HG02885 (cell line): Measurements from ENCODE around the gene ELMO1.
A peak's percentile ranks its signal among the peaks of the same experiment; 100 is the strongest.

ENCODE experiments used
- ATAC-seq: cut with Tn5 transposase; IDR thresholded peaks from one replicate; pipeline ENCODE4 v1.9.1; 2021; ENCODE audit warnings: mild to moderate bottlenecking; ENCODE audit not compliant: unreplicated experiment, poor library complexity

The ELMO1 gene

GRCh38 chr7:36884351-36884750 is 564.3 kb downstream of the ELMO1 start:
- ATAC-seq: no peak

- ATAC-seq: no peak
These were observed 567.3 kb downstream of the ELMO1 start for GRCh38 chr7:36881233-36881874.

DNA sequence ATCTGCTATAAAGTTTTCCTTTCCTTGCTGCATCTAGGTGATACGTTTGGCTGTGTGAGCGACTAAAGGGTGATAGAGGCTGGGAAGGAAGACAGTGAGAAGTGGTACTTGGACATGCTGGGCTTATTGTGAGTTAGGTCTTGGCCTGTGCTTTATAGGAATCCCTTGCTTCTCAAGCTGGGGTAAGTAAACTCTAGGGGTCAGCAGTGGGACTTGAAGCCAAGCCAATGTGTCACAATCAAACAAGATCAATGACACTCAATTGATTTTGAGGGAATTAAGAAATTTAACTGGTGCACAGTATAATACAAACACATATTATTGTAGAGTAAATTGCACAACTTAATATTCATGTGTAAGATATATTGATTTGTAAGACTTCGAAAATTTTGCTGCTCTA is 568.6 kb downstream of the ELMO1 start:
- ATAC-seq: no peak

DNA sequence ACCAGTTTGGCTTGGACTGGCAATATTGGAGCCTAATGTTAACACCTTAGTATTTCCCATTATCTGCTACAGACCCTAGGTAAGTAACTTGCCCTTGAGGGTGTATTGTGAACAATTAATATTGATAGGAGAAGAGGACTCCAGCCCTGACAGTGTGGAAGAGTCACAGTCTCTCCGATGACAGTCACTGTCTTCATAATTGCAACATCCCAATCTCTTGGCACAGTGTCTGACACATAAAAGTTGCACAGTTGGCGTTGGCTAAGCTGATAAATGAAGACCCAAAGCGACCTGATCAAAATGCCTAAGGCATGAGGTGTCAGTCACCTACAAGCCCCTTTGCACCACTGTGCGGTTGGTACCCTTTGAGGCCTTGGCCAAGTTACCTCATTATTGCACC is 569.6 kb downstream of the ELMO1 start:
- no peak for ATAC-seq

- ATAC-seq: no peak
These were observed 570.4 kb downstream of the ELMO1 start for GRCh38 chr7:36878288-36878687.

DNA sequence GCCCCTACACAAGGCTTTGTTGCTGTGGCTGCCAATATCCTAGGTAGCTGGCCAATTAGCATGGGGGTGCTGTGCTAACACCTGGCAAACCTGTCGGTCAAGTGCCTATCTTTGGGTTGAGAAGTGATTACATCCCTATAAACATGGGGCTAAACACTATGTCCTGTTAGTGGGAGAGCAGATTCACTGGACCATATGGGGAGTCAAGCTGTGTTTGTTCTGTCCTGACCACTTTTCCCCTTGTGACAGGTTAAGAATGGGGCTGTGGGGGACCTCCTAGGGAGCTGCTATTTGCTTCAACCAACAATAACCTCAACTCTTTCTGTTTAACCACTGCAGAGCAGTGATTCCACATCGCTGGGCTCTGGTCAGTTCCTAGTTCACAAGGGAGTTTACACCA is 572.9 kb downstream of the ELMO1 start:
- ATAC-seq: no peak

DNA sequence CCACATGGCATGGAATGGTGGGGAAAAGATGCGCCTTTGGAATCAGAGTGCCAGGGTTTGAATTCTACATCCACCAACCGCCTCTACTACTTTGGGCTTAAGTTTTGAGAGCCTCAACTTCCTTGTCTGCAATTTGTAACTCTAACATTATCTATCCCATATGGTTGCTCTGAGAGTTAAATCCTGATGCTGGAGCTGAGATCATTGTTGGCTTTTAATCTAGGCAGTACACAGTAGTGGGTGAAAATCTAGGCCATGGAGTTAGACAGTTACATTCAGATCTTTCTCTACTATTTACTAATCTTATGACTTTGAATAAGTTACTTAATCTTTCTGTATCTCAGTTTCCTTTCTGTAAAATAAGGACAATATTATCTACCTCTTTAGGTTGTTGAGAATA is 574.6 kb downstream of the ELMO1 start:
- ATAC-seq: no peak

- ATAC-seq: peak; percentile 49
These were observed 576.8 kb downstream of the ELMO1 start for GRCh38 chr7:36871863-36872262.

DNA sequence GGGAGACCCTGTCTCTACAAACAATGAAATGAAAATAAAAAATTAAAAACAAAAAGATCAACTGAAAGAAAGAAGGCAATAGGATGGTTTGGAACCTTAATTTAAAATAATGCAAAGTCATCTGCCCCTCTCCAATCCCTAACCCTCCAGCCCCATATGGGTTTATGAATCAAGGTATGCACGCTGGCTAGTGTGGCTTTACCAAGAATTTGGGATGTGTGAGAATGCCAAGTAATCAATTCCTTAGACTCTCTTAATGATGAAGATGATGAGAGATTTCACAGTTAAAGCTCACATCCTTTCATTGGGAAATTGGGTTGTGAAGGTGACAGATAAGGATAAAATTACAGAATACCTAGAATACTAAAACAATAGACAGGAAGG is 577.3 kb downstream of the ELMO1 start:
- no peak for ATAC-seq

- no peak for ATAC-seq
These were observed 577.9 kb downstream of the ELMO1 start for GRCh38 chr7:36870625-36871354.

- no peak for ATAC-seq
These were observed 579.8 kb downstream of the ELMO1 start for GRCh38 chr7:36868727-36869411.

DNA sequence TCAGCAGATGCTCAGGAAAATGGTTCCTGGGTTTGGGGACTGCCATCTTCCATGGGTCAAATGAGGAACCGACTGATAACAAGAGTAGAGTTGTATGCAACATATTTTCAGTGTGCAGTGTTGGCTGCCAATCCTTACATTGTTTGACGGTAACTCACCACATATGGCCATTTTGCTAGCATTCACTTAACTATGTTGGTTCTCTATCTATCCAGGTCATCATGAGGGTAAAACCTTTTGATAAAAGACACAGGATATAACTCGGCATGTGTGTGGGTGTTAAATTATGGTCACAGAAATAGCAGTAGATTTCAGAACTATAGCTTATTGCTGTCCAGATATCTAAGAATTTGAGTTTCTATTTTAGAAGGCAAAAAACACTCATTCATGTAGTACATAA is 583.6 kb downstream of the ELMO1 start:
- ATAC-seq: no peak

DNA sequence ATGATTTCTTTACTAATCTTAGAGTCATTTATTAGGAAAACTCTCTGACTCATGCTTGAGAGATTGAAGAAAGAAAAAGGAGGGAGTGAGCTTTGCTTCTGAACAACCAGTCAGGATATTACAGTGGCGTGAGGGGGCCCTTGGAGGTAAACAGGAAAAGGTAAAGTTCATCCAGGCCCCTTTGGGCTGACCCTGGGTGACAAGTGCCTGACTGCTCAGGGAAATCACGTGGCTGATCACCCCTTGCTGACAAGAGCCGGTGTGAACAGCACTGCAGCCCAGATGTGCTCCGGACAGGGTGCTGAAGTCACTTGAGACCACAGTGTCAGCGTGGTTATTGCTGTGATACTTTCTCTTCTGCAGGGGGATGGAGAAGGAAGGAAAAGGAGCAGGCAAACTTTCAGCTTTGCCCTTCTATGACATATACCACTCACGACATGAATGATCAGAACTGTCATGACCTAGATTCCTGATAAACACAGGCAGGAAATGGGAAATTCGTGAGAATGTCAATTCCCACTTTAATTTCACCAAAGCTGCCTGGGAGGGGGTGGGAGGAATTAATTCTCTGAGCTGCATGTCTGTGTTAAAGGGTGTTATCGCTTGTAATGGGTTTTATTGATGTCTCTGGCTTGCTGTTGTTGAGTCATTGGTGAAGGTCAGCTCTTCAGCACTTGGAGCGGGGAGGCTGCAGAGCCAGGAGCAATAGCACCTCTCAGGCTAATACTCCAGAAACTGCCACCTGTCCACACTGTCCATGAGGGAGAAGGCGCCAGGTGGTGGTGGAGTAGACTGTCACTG is 584.6 kb downstream of the ELMO1 start:
- ATAC-seq: no peak

DNA sequence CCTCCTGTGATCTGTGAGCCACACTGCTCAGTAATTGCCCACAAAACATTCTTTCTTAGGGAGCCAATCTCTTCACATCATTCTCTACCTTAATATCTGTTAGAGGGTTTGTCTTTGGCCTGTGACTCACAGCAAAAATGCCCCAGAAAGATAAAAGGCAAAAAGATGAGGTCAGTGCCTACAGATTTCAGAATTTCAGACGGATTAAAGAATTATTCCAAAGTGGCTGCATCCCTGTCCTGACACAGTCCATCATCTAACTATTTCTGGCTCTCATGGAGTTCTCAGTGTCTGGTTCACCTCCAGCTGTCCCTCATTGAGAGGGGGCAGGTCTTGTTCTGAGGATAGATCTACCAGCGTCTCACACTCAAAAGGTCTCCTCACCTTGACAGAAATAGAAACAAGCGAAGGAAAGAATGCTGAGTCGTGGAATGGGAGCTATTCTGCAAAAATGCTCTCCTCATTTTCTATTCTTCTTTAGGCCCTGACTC is 585.8 kb downstream of the ELMO1 start:
- ATAC-seq: no peak

- ATAC-seq: no peak
These were observed 587.0 kb downstream of the ELMO1 start for GRCh38 chr7:36861656-36862055.

- no peak for ATAC-seq
These were observed 588.0 kb downstream of the ELMO1 start for GRCh38 chr7:36860681-36861080.

- ATAC-seq: no peak
These were observed 593.3 kb downstream of the ELMO1 start for GRCh38 chr7:36855330-36855729.

GRCh38 chr7:36854652-36855051 is 594.0 kb downstream of the ELMO1 start:
- ATAC-seq: no peak

- no peak for ATAC-seq
These were observed 595.7 kb downstream of the ELMO1 start for GRCh38 chr7:36852931-36853330.

DNA sequence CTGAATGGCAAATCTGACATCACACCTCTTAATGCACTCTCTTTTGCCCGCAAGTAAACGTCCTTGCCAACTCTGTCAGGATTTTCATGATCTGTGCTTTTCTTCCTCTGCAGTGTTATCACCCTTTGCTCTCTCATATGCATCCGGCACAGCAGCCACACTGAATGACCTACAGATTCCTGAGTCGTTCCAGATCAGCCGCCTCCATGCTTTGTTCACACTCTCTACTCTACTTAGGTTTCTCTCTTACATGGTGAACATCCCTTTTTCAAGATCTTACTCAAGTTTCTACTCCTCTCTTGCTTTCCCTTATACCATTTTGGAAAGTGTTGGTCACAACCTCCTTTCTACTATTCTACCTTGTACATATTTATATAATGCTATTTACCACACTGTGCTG is 596.6 kb downstream of the ELMO1 start:
- ATAC-seq: no peak

GRCh38 chr7:36851382-36851781 is 597.3 kb downstream of the ELMO1 start:
- no peak for ATAC-seq
